Kidney (tissue), 14 donors: ENCODE data around the gene UPK1B. TPM values are rescaled to one million over a fixed set of nuclear protein-coding genes. Genes with fewer than 3 reads are reported as not detected.

ENCODE experiments used
- DNase-seq, 5 donors: peaks; one replicate each; pipeline ENCODE4 v3.0.0-alpha.2; 2013 to 2020
- FAIRE-seq: peaks from 2 replicates; lab custom pipeline; 2012; peaks lifted over from hg19 to GRCh38; lab: Jason Lieb, UNC
- H3K27ac ChIP-seq, 2 donors: one replicate each; pipeline ENCODE4 v1.7.0; 2013; ENCODE audit warnings: low read depth in 2 of 2, low read length in 2 of 2, inconsistent platforms in 1 of 2
- H3K27me3 ChIP-seq: one replicate; pipeline ENCODE4 v1.7.1; 2013; ENCODE audit warnings: low read length, inconsistent platforms; ENCODE audit not compliant: control insufficient read depth, insufficient read depth
- H3K36me3 ChIP-seq, 3 donors: one replicate each; pipeline versions ENCODE4 v1.7.0 to v1.7.1; 2013; ENCODE audit warnings: low read length in 3 of 3, control low read depth in 1 of 3, inconsistent platforms in 1 of 3; ENCODE audit not compliant: insufficient read depth in 3 of 3, control insufficient read depth in 2 of 3
- H3K4me1 ChIP-seq, 3 donors: one replicate each; pipeline versions ENCODE4 v1.7.0 to v1.7.1; 2013; ENCODE audit warnings: low read length in 3 of 3, inconsistent platforms in 1 of 3, low read depth in 1 of 3; ENCODE audit not compliant: control insufficient read depth in 2 of 3, insufficient read depth in 2 of 3
- H3K4me3 ChIP-seq, 3 donors: one replicate each; pipeline versions ENCODE4 v1.7.0 to v1.8.1; 2013; ENCODE audit warnings: low read length in 3 of 3, control low read depth in 1 of 3, inconsistent platforms in 1 of 3
- H3K9ac ChIP-seq, 3 donors: one replicate each; pipeline versions ENCODE4 v1.7.0 to v1.7.1; 2013; ENCODE audit warnings: low read length in 3 of 3, control low read depth in 1 of 3, inconsistent platforms in 1 of 3
- H3K9me3 ChIP-seq, 3 donors: one replicate each; pipeline versions ENCODE4 v1.7.0 to v1.7.1; 2013; ENCODE audit warnings: low read length in 3 of 3, control low read depth in 1 of 3, inconsistent platforms in 1 of 3; ENCODE audit not compliant: control insufficient read depth in 2 of 3, insufficient read depth in 1 of 3
- intact Hi-C: fragments of 100-400 bp; cut with DNase I; formaldehyde crosslinking; loops from one replicate; pipeline ENCODE4 v1.11.1; 2022
- polyA plus RNA-seq: library from polyadenylated mRNA; stranded (reverse); fragments of 350-450 nt; fragmentation: Illumina TruSeq; extraction: RNeasy Lipid Tissue Mini Kit (QIAGEN cat#74804); gene quantifications from one replicate; pipeline ENCODE4 v1.2.3, GENCODE V29; 2014; ENCODE audit warnings: low read depth, low replicate concordance; ENCODE audit not compliant: insufficient read depth
- total RNA-seq: library from RNA; stranded (reverse); fragmentation: NEBNext Ultra II Directional; extraction: Animal tissue kit (Norgen Biotek cat#: 25700); gene quantifications from one replicate; pipeline ENCODE4 v1.2.1, GENCODE V29; 2021
- TF ChIP-seq, protein P1 (sequence below): IDR thresholded peaks from 3 replicates; pipeline ENCODE4 v1.5.1; 2012; ENCODE audit warnings: mild to moderate bottlenecking, moderate library complexity, borderline replicate concordance; ENCODE audit not compliant: insufficient read depth; ENCODE audit errors: extremely low read depth
- donor health status: control.
- donor health status: control.
- donor health status: control.
- donor health status: control.
- donor health status: control.
- donor health status: DM: yes; HTN: yes; CAD: no.
- donor health status: Normal renal cell carcinoma (clear cell type).

UPK1B gene
- total and polyA plus RNA-seq, 2 donors from 2014 or later = 3.9 to 12.4 TPM

DNA sequence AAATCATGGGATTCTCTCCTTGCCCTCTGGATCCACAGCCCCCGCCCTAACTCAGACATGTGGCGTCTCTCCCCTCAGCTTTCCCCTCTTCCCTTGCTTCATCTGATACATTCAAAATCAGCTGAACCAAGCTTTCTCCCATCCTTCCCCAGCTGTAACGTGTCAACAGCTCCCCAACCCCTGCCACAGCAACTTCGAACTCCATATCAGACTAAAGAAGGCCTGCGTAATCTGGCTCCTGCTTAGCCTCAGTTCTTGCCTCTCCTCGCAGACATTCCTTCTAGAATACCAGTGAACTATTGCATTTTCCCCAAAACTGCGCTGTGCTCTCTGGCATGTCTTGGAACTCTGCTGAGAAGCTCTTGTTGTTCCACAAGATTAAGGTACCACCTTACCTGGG is 49.0 kb downstream of the UPK1B start:
- Histone ChIP-seq H3K27ac (no peak overlapping the region), H3K36me3 (peaks cover 0 to 54% (median 27%) of the 10 kb centered on the region in 3 donors), H3K4me1 (peaks cover 0 to 5% (median 1%) of the 10 kb centered on the region in 3 donors), H3K9me3 (no peaks in the 10 kb centered on the region), H3K27me3 (no peaks in the 10 kb centered on the region), H3K4me3 (no peak overlapping the region), H3K9ac (no peak overlapping the region)
- intact Hi-C loops = no loop called here
- FAIRE-seq = no peak
- DNase-seq = no peak
- TF ChIP-seq, protein P1, sequence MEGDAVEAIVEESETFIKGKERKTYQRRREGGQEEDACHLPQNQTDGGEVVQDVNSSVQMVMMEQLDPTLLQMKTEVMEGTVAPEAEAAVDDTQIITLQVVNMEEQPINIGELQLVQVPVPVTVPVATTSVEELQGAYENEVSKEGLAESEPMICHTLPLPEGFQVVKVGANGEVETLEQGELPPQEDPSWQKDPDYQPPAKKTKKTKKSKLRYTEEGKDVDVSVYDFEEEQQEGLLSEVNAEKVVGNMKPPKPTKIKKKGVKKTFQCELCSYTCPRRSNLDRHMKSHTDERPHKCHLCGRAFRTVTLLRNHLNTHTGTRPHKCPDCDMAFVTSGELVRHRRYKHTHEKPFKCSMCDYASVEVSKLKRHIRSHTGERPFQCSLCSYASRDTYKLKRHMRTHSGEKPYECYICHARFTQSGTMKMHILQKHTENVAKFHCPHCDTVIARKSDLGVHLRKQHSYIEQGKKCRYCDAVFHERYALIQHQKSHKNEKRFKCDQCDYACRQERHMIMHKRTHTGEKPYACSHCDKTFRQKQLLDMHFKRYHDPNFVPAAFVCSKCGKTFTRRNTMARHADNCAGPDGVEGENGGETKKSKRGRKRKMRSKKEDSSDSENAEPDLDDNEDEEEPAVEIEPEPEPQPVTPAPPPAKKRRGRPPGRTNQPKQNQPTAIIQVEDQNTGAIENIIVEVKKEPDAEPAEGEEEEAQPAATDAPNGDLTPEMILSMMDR = no peak

DNA sequence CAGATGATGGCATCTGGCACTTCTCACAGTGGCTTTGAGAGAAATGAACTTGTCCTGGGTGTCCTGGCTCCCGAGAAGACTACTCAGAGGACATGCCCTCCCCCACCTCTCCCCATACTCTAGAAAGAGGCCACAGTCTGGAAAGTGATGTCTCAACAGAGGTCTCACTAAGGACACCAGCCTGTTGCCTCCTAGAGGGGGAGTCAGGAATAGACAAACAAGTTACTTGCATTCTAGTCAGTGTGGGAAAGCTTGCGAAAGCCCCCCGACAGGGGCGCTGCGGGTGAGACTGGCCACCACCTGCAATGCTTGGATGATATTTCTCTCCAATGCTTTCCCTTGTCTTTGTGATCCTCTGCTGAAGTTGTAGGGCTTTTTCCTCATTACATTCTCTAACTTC is 50.1 kb downstream of the UPK1B start:
- H3K9ac ChIP-seq = no peak overlapping the region
- intact Hi-C loops = no loop called here
- H3K27me3 ChIP-seq = no peaks in the 10 kb centered on the region
- H3K4me3 ChIP-seq = no peak overlapping the region
- FAIRE-seq (no peak), DNase-seq (no peak)
- no peak overlapping the region for H3K27ac ChIP-seq
- no peaks in the 10 kb centered on the region for H3K9me3 ChIP-seq
- TF ChIP-seq, protein P1 = no peak
- peaks cover 0 to 7% (median 5%) of the 10 kb centered on the region in 3 donors for H3K4me1 ChIP-seq
- peaks cover 0 to 50% (median 33%) of the 10 kb centered on the region in 3 donors for H3K36me3 ChIP-seq

DNA sequence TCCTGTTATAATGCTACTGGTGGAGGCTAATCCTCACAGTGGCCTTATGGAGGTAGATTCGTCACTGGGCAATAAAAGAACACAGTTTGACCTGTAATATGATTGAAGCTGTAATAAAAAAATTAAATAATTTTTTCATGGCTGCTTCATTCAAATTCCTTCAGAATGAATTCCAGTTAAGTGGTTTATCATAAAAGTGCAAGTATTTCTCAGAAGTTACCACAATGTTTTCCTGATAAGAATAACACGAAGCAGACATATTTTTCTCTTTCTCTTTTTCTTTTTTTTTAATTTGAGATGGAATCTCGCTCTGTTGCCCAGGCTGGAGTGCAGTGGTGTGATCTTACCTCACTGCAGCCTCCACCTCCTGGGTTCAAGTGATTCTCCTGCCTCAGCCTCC is 51.7 kb downstream of the UPK1B start:
- FAIRE-seq (no peak), DNase-seq (no peak)
- Histone ChIP-seq H3K4me1 (peaks cover 0 to 7% (median 5%) of the 10 kb centered on the region in 3 donors), H3K9me3 (no peaks in the 10 kb centered on the region), H3K9ac (no peak overlapping the region), H3K27me3 (no peaks in the 10 kb centered on the region), H3K36me3 (peaks cover 5 to 52% (median 32%) of the 10 kb centered on the region in 3 donors), H3K4me3 (no peak overlapping the region), H3K27ac (no peak overlapping the region)
- TF ChIP-seq, protein P1 = no peak
- intact Hi-C loops = no loop called here
